AG09309 (cell line): ENCODE results near the gene TBXAS1.

Source experiments
- DNase-seq: peaks from one replicate; pipeline ENCODE4 v3.0.0-alpha.2; 2010; ENCODE audit warnings: low read depth
- H3K4me3 ChIP-seq: 2 replicates; pipeline ENCODE4 v1.5.1; 2011; ENCODE audit warnings: mild to moderate bottlenecking, low read depth, low read length, moderate library complexity; ENCODE audit not compliant: control insufficient read depth
- CTCF ChIP-seq: IDR thresholded peaks from 2 replicates; pipeline ENCODE4 v1.5.1; 2011; ENCODE audit warnings: mild to moderate bottlenecking, low read depth, low read length, inconsistent platforms; ENCODE audit not compliant: insufficient read depth, control insufficient read depth; ENCODE audit errors: missing control alignments

Gene TBXAS1

GRCh38 chr7:140018125-140019043 is 189.3 kb downstream of the TBXAS1 start:
- TF ChIP-seq CTCF, result no peak
- DNase-seq, result no peak
- H3K4me3 ChIP-seq, result no peak overlapping the region

GRCh38 chr7:140019172-140019571 is 190.1 kb downstream of the TBXAS1 start:
- no peak for TF ChIP-seq CTCF
- no peak for DNase-seq
- H3K4me3 ChIP-seq, result no peak overlapping the region

- H3K4me3 ChIP-seq, result no peak overlapping the region
- TF ChIP-seq CTCF, result no peak
- DNase-seq, result no peak
Measured at GRCh38 chr7:140019606-140020005, 190.5 kb downstream of the TBXAS1 start.

GRCh38 chr7:140021603-140022002 is 192.5 kb downstream of the TBXAS1 start:
- no peak overlapping the region for H3K4me3 ChIP-seq
- no peak for DNase-seq
- TF ChIP-seq CTCF, result no peak

GRCh38 chr7:140022582-140023211 is 193.6 kb downstream of the TBXAS1 start:
- DNase-seq, result no peak
- no peak overlapping the region for H3K4me3 ChIP-seq
- no peak for TF ChIP-seq CTCF

GRCh38 chr7:140023728-140024127 is 194.7 kb downstream of the TBXAS1 start:
- H3K4me3 ChIP-seq, result no peak overlapping the region
- DNase-seq, result no peak
- TF ChIP-seq CTCF, result no peak

GRCh38 chr7:140024585-140024984 is 195.5 kb downstream of the TBXAS1 start:
- no peak for DNase-seq
- no peak overlapping the region for H3K4me3 ChIP-seq
- no peak for TF ChIP-seq CTCF
